ENCODE data around the gene SH2D1B. TPM values are rescaled to one million over a fixed set of nuclear protein-coding genes. Genes with fewer than 3 reads are reported as not detected.
"Not testable (repeated sequence)": the region's sequence is repeated elsewhere in the genome, so short reads cannot be mapped to it uniquely, and the experiment has no call there.

The SH2D1B gene
- total RNA-seq, 3 donors from 2014 or later (not counting 1 experiment from before 2014, with no cell fraction given): 133 to 250 (median 143) TPM

DNA sequence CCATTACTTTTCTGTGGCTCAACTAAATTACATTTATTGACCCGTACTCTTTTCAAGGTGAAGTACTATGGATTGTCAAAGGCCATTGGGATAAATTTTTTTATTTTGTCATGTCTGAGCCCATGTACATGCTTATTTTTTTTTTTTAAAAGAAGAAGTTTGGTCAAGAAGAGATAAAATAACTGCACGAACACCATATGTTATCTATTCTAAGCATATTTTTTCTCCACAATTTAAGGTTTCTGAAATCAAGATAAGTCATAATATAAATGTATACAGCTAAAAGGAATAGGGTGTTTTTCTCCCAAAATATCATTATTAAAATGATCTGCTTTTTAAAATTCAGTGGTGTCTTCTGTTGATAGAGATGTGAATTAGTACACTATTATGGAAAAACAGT lies 35.0 kb upstream of the SH2D1B start:
- Histone ChIP-seq H3K4me3 (ENCODE audit: low read length) (no peak overlapping the region), H3K27me3 (ENCODE audit: control insufficient read depth, insufficient read depth, low read length) (no peaks in the 10 kb centered on the region), H3K36me3 (ENCODE audit: control insufficient read depth, insufficient read depth, low read length) (no peaks in the 10 kb centered on the region), H3K9me3 (ENCODE audit: control insufficient read depth, insufficient read depth, low read length) (no peaks in the 10 kb centered on the region), H3K27ac (ENCODE audit: low read length) (no peak overlapping the region), H3K4me1 (ENCODE audit: control insufficient read depth, insufficient read depth, low read length) (no peaks in the 10 kb centered on the region)
- no peak for ATAC-seq
- H3K36me3 Mint-ChIP-seq: no peaks in the 10 kb centered on the region
- peaks cover 10 to 12% of the 10 kb centered on the region in 2 donors for H3K4me1 Mint-ChIP-seq
- intact Hi-C loops (cut with micrococcal nuclease): no loop called here
- H3K27me3 Mint-ChIP-seq (ENCODE audit: low read depth in 2 of 2): peaks cover 5 to 14% of the 10 kb centered on the region in 2 donors
- no peak overlapping the region for H3K27ac Mint-ChIP-seq
- TF ChIP-seq, protein P1, sequence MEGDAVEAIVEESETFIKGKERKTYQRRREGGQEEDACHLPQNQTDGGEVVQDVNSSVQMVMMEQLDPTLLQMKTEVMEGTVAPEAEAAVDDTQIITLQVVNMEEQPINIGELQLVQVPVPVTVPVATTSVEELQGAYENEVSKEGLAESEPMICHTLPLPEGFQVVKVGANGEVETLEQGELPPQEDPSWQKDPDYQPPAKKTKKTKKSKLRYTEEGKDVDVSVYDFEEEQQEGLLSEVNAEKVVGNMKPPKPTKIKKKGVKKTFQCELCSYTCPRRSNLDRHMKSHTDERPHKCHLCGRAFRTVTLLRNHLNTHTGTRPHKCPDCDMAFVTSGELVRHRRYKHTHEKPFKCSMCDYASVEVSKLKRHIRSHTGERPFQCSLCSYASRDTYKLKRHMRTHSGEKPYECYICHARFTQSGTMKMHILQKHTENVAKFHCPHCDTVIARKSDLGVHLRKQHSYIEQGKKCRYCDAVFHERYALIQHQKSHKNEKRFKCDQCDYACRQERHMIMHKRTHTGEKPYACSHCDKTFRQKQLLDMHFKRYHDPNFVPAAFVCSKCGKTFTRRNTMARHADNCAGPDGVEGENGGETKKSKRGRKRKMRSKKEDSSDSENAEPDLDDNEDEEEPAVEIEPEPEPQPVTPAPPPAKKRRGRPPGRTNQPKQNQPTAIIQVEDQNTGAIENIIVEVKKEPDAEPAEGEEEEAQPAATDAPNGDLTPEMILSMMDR (IDR thresholded peaks at IDR 0.05): no peak
- no peak overlapping the region for H3K4me3 Mint-ChIP-seq
- no peaks in the 10 kb centered on the region for H3K9me3 Mint-ChIP-seq
- 100% methylated on average over 1 of the region's 2 CpGs for WGBS (ENCODE audit: insufficient coverage)
- no peak for DNase-seq

DNA sequence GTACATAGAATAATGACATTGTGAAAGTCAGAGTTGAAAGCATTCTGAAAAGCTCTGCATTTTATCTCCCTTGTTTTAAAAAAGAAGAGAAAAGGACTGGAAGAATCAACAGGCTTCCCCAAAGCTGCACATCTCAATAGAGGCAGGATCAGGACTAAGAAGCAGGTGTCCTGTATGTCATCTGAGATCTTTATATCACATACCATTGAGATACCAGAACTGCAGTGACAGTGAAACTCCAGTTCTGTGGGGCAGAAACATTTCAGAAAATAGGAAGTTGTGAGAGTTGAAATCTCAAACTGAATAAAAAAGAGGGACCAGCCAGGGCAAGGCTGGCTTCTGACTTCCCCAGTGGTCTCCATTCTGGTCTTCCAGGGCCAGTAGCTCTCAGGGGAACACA lies 33.0 kb upstream of the SH2D1B start:
- Histone ChIP-seq H3K4me3 (ENCODE audit: low read length) (no peak overlapping the region), H3K9me3 (ENCODE audit: control insufficient read depth, insufficient read depth, low read length) (no peaks in the 10 kb centered on the region), H3K27ac (ENCODE audit: low read length) (no peak overlapping the region), H3K27me3 (ENCODE audit: control insufficient read depth, insufficient read depth, low read length) (peaks cover 2% of the 10 kb centered on the region), H3K4me1 (ENCODE audit: control insufficient read depth, insufficient read depth, low read length) (no peaks in the 10 kb centered on the region), H3K36me3 (ENCODE audit: control insufficient read depth, insufficient read depth, low read length) (no peaks in the 10 kb centered on the region)
- no peak for ATAC-seq
- Mint-ChIP-seq H3K4me3 (no peak overlapping the region), H3K27me3 (ENCODE audit: low read depth in 2 of 2) (peaks cover 5 to 19% of the 10 kb centered on the region in 2 donors), H3K9me3 (no peaks in the 10 kb centered on the region), H3K27ac (no peak overlapping the region), H3K4me1 (peaks cover 10 to 12% of the 10 kb centered on the region in 2 donors), H3K36me3 (no peaks in the 10 kb centered on the region)
- intact Hi-C loops (cut with micrococcal nuclease): no loop called here
- no peak for DNase-seq
- TF ChIP-seq, protein P1 (IDR thresholded peaks at IDR 0.05): no peak

DNA sequence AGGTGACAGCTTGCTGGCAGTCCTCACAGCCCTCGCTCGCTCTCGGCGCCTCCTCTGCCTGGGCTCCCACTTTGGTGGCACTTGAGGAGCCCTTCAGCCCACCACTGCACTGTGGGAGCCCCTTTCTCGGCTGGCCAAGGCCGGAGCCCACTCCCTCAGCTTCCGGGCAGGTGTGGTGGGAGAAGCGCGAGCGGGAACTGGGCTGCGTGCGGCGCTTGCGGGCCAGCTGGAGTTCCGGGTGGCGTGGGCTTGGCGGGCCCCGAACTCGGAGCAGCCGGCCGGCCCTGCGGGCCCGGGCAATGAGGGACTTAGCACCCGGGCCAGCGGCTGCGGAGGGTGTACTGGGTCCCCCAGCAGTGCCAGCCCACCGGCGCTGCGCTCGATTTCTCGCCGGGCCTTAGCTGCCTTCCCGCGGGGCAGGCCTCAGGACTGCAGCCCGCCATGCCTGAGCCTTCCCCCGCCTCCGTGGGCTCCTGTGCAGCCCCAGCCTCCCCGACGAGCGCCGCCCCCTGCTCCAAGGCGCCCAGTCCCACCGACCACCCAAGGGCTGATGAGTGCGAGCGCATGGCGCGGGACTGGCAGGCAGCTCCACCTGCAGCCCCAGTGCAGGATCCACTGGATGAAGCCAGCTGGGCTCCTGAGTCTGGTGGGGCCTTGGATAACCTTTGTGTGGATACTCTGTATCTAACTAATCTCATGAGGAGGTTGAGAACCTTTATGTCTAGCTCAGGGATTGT lies 21.2 kb upstream of the SH2D1B start:
- H3K27ac ChIP-seq (ENCODE audit: low read length); H3K4me3 ChIP-seq (ENCODE audit: low read length); H3K4me1 Mint-ChIP-seq; H3K9me3 Mint-ChIP-seq; H3K36me3 Mint-ChIP-seq; H3K36me3 ChIP-seq (ENCODE audit: control insufficient read depth, insufficient read depth, low read length); H3K9me3 ChIP-seq (ENCODE audit: control insufficient read depth, insufficient read depth, low read length); H3K4me3 Mint-ChIP-seq; ATAC-seq; H3K27me3 Mint-ChIP-seq (ENCODE audit: low read depth in 2 of 2); H3K4me1 ChIP-seq (ENCODE audit: control insufficient read depth, insufficient read depth, low read length); DNase-seq; H3K27ac Mint-ChIP-seq; H3K27me3 ChIP-seq (ENCODE audit: control insufficient read depth, insufficient read depth, low read length): not testable (repeated sequence)
- intact Hi-C loops (cut with micrococcal nuclease): loop anchor here (10.0 kb wide), 1 partner anchor 48 kb away; the partner anchor contains the start of gene C1orf226
- 95% methylated on average over 41 of the region's 47 CpGs for WGBS (ENCODE audit: insufficient coverage)

DNA sequence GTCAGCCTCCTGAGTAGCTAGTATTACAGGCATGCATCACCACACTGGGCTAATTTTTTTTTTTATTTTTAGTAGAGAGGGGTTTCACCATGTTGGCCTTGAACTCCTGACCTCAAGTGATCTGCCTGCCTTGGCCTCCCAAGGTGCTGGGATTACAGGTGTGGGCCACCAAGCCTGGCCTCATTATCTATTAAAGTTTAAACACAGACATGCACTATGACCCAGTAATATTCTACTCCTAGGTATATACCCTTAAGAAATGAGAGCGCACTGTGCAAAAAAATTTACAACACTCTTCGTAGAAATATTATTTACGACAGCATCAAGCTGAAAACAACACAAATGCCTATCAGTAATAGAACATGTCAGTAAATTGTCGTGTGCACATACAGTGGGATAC lies 18.6 kb upstream of the SH2D1B start:
- Mint-ChIP-seq H3K4me3 (no peak overlapping the region), H3K27ac (no peak overlapping the region), H3K27me3 (ENCODE audit: low read depth in 2 of 2) (no peaks in the 10 kb centered on the region), H3K36me3 (no peaks in the 10 kb centered on the region), H3K4me1 (no peaks in the 10 kb centered on the region), H3K9me3 (no peaks in the 10 kb centered on the region)
- 95% methylated on average over 4 of the region's 4 CpGs for WGBS (ENCODE audit: insufficient coverage)
- H3K27me3 ChIP-seq (ENCODE audit: control insufficient read depth, insufficient read depth, low read length): no peaks in the 10 kb centered on the region
- TF ChIP-seq, protein P1 (IDR thresholded peaks at IDR 0.05): no peak
- DNase-seq (no peak), ATAC-seq (no peak)
- H3K36me3 ChIP-seq (ENCODE audit: control insufficient read depth, insufficient read depth, low read length): no peaks in the 10 kb centered on the region
- H3K27ac ChIP-seq (ENCODE audit: low read length): no peak overlapping the region
- no peaks in the 10 kb centered on the region for H3K4me1 ChIP-seq (ENCODE audit: control insufficient read depth, insufficient read depth, low read length)
- intact Hi-C loops (cut with micrococcal nuclease): loop anchor here (10.0 kb wide), 1 partner anchor 46 kb away; the partner anchor contains the start of gene C1orf226
- no peak overlapping the region for H3K4me3 ChIP-seq (ENCODE audit: low read length)
- H3K9me3 ChIP-seq (ENCODE audit: control insufficient read depth, insufficient read depth, low read length): no peaks in the 10 kb centered on the region
